ENCODE results near the gene POMC. TPM values are rescaled to one million over a fixed set of nuclear protein-coding genes. Genes with fewer than 3 reads are reported as not detected.

Gene POMC
- total RNA-seq, 1 experiment from 2014 or later: 1.6 TPM

DNA sequence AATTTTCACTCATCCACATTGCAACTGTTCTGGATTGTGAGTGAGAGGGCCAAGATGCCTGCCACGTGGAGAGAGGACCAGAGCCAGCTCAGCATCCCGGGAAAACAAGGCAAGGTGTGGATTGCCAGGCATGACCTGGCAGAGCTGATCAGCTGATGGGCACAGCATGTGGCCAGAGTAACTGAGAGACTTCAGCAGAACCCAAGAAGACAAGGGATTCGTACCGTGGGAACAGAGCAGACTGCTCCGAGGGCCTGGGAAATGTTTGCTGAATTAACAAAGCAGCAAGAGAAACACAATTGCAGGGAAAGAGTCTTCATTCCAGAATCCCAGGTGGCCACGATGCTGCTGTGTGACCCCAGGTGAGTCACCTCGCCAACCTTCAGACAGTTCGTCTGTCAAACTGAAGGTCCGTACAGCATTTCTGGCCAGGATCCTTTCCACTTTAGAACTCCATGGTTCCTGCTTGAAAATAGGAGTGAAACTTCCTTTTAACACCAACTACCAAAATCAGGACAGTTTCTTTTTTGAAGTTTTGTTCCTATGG is 26.3 kb upstream of the POMC start:
- no peak overlapping the region for H3T11ph ChIP-seq (ENCODE audit: low read length)
- H4K91ac ChIP-seq (ENCODE audit: insufficient read length, low read depth, low read length): no peak overlapping the region
- no peak for DNase-seq
- no peak overlapping the region for H3K4ac ChIP-seq (ENCODE audit: low read depth, low read length)
- no CpG with 5 or more reads among the region's 9 CpGs for WGBS (ENCODE audit: extremely low coverage, insufficient read length, low lambda C conversion rate)
- no peaks in the 10 kb centered on the region for H3K23me2 ChIP-seq (ENCODE audit: insufficient read length, low read depth, low read length, poor library complexity, severe bottlenecking)
- H4K8ac ChIP-seq (replicated peaks; ENCODE audit: insufficient read length, low read depth, low read length): no peak overlapping the region
- no peaks in the 10 kb centered on the region for H3K36me3 Mint-ChIP-seq (ENCODE audit: insufficient read depth in 1 of 3, low read depth in 3 of 3)
- H2BK20ac ChIP-seq (ENCODE audit: low read depth, low read length, poor library complexity, severe bottlenecking): no peak overlapping the region
- no peaks in the 10 kb centered on the region for H3K79me1 ChIP-seq (ENCODE audit: insufficient read depth, low read depth, low read length, poor library complexity, severe bottlenecking)
- H4K20me1 ChIP-seq (ENCODE audit: control insufficient read depth, insufficient read depth, insufficient read length): no peaks in the 10 kb centered on the region
- H3K4me3 Mint-ChIP-seq: no peak overlapping the region
- no peak overlapping the region for H2BK12ac ChIP-seq (ENCODE audit: insufficient read length, low read depth, low read length)
- H3K27ac ChIP-seq (ENCODE audit: insufficient read length, low read depth, low read length): no peak overlapping the region
- H3K14ac ChIP-seq (ENCODE audit: insufficient read depth, low read length): no peak overlapping the region
- no peak overlapping the region for H2BK120ac ChIP-seq (ENCODE audit: low read depth, low read length, poor library complexity, severe bottlenecking)
- no peak overlapping the region for H3K4me2 ChIP-seq (ENCODE audit: insufficient read depth, insufficient read length, low read length)
- H3K9me3 ChIP-seq (ENCODE audit: control insufficient read depth, low read depth, low read length): no peaks in the 10 kb centered on the region
- H2BK5ac ChIP-seq (ENCODE audit: insufficient read length, low read length): no peak overlapping the region
- no peak overlapping the region for H3K18ac ChIP-seq (ENCODE audit: insufficient read length, low read depth, low read length)
- H2BK15ac ChIP-seq (ENCODE audit: low read depth, low read length): no peak overlapping the region
- H3K27me3 Mint-ChIP-seq (ENCODE audit: low read depth): peaks cover 5% of the 10 kb centered on the region; the same call in 1 of the 2 replicates
- H3K79me2 ChIP-seq (ENCODE audit: insufficient read depth, low read length): no peaks in the 10 kb centered on the region
- no peak overlapping the region for H3K56ac ChIP-seq (ENCODE audit: insufficient read length, low read depth, low read length)
- peak overlapping the region in 1 of 3 experiments; percentile 9; a peak in 1 of 7 replicates for H3K27ac Mint-ChIP-seq
- no peak overlapping the region for H3K23ac ChIP-seq (ENCODE audit: insufficient read length, low read depth, low read length)
- H3K9me3 Mint-ChIP-seq: no peaks in the 10 kb centered on the region; a peak in 1 of 5 replicates
- H4K5ac ChIP-seq (ENCODE audit: insufficient read length, low read depth, low read length): no peak overlapping the region
- H3K9ac ChIP-seq (ENCODE audit: extremely low read depth, insufficient read length, low read length): no peak overlapping the region
- H3K4me1 ChIP-seq (ENCODE audit: insufficient read depth, low read length): no peaks in the 10 kb centered on the region
- H3K4me1 Mint-ChIP-seq: peaks cover 18 to 19% of the 10 kb centered on the region in 2 experiments
- no peaks in the 10 kb centered on the region for H3K27me3 ChIP-seq (ENCODE audit: insufficient read depth, low read length)
- TF ChIP-seq, protein P1, sequence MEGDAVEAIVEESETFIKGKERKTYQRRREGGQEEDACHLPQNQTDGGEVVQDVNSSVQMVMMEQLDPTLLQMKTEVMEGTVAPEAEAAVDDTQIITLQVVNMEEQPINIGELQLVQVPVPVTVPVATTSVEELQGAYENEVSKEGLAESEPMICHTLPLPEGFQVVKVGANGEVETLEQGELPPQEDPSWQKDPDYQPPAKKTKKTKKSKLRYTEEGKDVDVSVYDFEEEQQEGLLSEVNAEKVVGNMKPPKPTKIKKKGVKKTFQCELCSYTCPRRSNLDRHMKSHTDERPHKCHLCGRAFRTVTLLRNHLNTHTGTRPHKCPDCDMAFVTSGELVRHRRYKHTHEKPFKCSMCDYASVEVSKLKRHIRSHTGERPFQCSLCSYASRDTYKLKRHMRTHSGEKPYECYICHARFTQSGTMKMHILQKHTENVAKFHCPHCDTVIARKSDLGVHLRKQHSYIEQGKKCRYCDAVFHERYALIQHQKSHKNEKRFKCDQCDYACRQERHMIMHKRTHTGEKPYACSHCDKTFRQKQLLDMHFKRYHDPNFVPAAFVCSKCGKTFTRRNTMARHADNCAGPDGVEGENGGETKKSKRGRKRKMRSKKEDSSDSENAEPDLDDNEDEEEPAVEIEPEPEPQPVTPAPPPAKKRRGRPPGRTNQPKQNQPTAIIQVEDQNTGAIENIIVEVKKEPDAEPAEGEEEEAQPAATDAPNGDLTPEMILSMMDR (conservative IDR thresholded peaks at IDR 0.05): no peak
- no peak overlapping the region for H2AK5ac ChIP-seq (ENCODE audit: insufficient read length, low read length)
- no peak overlapping the region for H2AFZ ChIP-seq (ENCODE audit: low read length)
